Activated CD4-positive, alpha-beta T cell treated with anti-CD3 and anti-CD28 coated beads for 4 hours (primary cell): Measurements from ENCODE around the gene EEF1AKMT3.

Source experiments
- DNase-seq, 2 donors: peaks; one replicate each; pipeline ENCODE4 v3.0.0-alpha.2; 2020

Gene EEF1AKMT3

GRCh38 chr12:57772429-57773322, at the start of gene EEF1AKMT3:
Gene EEF1AKMT3 (plus strand): TSS chr12:57772614. CDS start chr12:57772725, 111 bp downstream.
- DNase-seq = peak; percentile 22 to 41

GRCh38 chr12:57722716-57723629, 49.4 kb upstream of the EEF1AKMT3 start:
- no peak for DNase-seq

- no peak for DNase-seq
These were observed 48.8 kb upstream of the EEF1AKMT3 start for GRCh38 chr12:57723630-57723962.

DNA sequence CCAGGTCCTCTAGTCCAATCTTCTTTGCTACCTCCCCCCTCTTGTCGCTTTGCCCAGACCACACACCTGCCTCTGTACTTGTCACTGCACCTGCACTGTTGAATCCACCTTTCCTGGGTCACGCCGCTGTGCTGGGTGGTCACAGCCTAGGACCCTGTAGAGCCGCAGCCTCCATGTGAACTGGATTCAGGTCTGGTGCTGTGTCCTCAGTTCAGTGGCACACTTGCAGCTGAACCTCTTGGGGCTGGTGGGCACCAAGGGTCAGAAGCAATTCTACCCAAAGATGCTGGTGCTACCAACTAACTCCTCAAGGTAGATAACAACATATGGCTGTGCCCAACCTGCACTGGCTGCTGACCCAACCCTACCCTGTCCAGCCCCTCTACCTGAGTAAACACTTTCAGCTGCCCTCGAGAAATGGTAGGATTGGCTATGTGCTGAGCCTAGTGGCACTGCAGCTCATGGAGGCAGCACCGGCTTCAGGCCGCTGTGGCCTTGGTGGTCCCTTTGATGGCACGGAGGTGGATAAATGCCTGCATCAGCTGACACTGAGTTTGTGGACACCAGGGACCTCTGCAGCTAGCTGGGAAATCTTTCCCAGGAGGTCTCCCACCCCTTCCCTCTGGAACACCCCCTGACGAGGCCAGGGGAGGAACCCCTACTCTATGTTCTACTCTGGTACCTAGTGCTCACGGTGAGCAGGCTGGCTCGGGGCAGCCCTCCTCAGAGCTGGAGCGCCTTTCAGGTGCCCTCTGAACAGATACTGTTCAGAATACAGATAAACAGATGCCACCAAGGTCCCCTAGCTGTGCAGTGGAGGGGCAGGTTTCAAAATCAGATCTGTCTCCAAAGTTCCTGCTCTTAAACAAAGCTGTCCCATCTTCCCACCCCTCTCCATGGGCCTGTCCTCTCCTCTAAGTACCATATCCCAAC, 48.1 kb upstream of the EEF1AKMT3 start:
- DNase-seq = no peak

GRCh38 chr12:57724936-57725740, 47.3 kb upstream of the EEF1AKMT3 start:
- no peak for DNase-seq

DNA sequence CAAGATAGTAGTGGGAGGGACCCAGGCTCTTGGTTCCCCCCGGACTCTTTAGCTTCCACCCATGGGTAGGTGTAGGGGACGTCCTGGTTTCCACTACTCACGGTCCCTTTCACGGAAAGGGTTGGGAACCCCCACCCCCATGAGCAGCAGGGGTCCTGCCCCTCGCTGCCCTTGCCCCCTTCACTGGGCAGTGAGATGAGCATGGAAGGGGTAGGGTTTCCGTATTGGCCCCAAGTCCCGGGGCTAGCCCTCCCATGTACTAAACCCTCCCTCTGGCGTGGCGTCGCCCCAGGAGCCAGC, 46.6 kb upstream of the EEF1AKMT3 start:
- DNase-seq = no peak

- no peak for DNase-seq
These were observed 46.1 kb upstream of the EEF1AKMT3 start for GRCh38 chr12:57726151-57726883.

- no peak for DNase-seq
These were observed 45.3 kb upstream of the EEF1AKMT3 start for GRCh38 chr12:57726884-57727757.

- DNase-seq = no peak
These were observed 44.5 kb upstream of the EEF1AKMT3 start for GRCh38 chr12:57727758-57728395.

DNA sequence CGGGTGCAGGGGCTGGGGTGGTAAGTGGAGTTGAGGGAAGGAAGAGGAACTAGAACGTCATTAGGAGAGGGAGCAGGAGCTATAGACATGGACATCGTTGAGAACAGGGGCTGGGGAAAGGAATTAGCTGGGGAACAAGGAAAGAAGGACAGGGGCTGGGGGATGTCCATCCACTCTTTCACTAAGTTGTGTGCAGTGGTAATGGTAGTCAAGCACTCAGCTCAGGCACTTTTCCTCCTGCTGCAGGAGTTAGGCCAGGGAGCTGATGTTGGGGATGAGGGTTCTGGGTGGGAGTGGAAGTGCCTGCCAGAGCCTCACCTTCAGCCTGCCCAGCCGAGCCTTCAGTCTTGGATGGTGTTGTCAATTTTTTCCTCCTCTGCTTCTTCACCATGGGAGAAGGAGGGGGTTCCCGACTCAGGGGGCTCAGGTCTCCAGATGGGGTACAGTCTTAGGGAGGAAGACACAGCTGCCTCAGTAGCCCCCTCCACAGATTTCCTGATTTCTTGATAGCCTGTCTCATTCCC, 43.0 kb upstream of the EEF1AKMT3 start:
- DNase-seq = no peak

DNA sequence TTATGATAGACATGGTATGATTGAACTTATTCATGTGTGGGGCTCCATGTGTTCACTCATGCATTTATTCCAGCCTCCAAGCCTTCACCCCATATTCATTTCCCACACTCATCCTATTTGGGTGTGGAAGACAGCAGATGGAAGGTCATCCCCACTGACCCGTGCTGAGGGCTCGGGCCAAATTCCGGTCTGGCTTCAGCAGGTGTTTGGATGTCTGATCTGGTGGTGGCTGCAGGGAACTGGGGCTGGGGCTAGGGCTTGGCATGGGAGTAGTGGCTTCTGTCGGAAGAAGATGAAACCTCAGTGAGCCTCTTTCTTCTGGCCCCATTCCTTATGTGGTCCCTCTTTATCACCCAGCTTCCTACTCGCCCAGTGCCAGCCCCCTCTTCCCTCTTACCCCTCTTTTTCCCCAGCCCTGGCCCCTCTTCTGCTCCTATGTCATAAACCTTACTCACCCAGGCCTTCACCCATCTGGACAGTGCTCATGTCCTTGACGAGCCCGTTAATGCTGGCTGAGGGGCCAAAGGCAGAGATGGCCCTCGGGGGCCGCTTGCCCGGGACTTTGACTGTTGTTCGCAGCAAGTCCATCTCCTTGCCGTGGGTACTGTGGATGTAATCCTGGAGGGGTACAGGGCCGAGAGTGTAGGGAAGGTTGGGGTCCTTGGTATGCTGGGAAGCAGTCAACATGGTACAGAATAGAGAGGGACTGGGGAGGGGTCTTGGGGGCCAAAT, 41.9 kb upstream of the EEF1AKMT3 start:
- no peak for DNase-seq

GRCh38 chr12:57731411-57732080, 40.9 kb upstream of the EEF1AKMT3 start:
- DNase-seq = no peak

- DNase-seq = no peak
These were observed 40.1 kb upstream of the EEF1AKMT3 start for GRCh38 chr12:57732270-57732669.

- no peak for DNase-seq
These were observed 39.5 kb upstream of the EEF1AKMT3 start for GRCh38 chr12:57732726-57733593.

DNA sequence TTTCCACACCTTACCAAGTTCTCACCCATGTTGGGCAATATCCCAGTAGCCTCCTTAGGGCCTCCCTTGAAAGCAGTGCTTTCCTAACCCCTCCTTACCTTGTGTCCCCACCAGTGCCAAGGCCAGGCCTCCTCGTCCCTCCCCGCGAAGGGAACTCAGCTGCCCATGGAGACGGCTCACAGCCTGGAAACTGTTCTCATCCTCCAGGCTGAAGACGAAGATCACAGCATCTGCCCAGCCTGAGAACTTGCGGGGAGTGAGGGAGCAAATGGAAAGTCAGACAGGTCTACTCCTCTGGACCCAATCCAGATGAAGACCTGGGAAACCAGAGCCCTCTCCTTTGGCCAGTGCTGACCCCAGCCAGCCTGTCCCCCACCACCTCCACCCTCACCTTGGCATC, 38.5 kb upstream of the EEF1AKMT3 start:
- no peak for DNase-seq

DNA sequence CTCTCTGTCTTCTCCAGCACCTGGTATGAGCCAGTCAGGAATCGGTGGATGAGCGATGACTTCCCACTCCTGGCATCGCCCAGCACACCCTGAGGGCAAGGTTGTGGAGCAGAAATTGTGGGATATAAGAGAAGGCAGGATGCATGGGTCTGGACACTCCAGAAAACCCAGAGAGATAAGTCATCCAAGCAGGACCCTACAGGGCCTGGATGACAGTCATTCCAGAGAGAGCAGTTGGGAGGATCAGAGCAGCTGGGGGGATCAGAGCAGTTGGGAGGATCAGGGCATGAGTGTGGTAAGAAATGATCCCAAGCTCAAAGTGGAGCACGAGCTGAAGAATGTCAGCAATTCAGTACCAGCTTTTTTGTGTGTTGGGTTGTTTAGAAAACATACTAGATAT, 37.8 kb upstream of the EEF1AKMT3 start:
- DNase-seq = no peak

GRCh38 chr12:57735198-57735855, 37.1 kb upstream of the EEF1AKMT3 start:
- no peak for DNase-seq
